Raji (cell line): ENCODE results near the gene MAP7.

Experiments
- POLR2A ChIP-seq: IDR thresholded peaks from 2 replicates; pipeline ENCODE4 v1.6.1; 2011; ENCODE audit warnings: low read depth, low read length, control low read depth; ENCODE audit not compliant: insufficient read depth

MAP7 gene

GRCh38 chr6:136550330-136551071 is at the start of gene MAP7:
MAP7 (minus strand) TSS chr6:136550422; CDS start chr6:136550408, 14 bp downstream.
- no peak for TF ChIP-seq POLR2A

- TF ChIP-seq POLR2A, result no peak
Observed at GRCh38 chr6:136599329-136600011, 49.2 kb upstream of the MAP7 start.

- no peak for TF ChIP-seq POLR2A
Observed at GRCh38 chr6:136598048-136598447, 47.8 kb upstream of the MAP7 start.

GRCh38 chr6:136594671-136595070 is 44.4 kb upstream of the MAP7 start:
- TF ChIP-seq POLR2A, result no peak

- TF ChIP-seq POLR2A, result no peak
Observed at GRCh38 chr6:136593748-136594490, 43.7 kb upstream of the MAP7 start.

- no peak for TF ChIP-seq POLR2A
Observed at GRCh38 chr6:136592930-136593673, 42.9 kb upstream of the MAP7 start.

- no peak for TF ChIP-seq POLR2A
Observed at GRCh38 chr6:136591617-136592016, 41.4 kb upstream of the MAP7 start.

- TF ChIP-seq POLR2A, result no peak
Observed at GRCh38 chr6:136587527-136587926, 37.3 kb upstream of the MAP7 start.

- TF ChIP-seq POLR2A, result no peak
Observed at GRCh38 chr6:136586295-136586694, 36.1 kb upstream of the MAP7 start.

GRCh38 chr6:136582711-136583471 is 32.7 kb upstream of the MAP7 start:
- no peak for TF ChIP-seq POLR2A

- no peak for TF ChIP-seq POLR2A
Observed at GRCh38 chr6:136579800-136580199, 29.6 kb upstream of the MAP7 start.

GRCh38 chr6:136576821-136577220 is 26.6 kb upstream of the MAP7 start:
- TF ChIP-seq POLR2A, result no peak

GRCh38 chr6:136571496-136571895 is 21.3 kb upstream of the MAP7 start:
- no peak for TF ChIP-seq POLR2A

GRCh38 chr6:136571065-136571464 is 20.8 kb upstream of the MAP7 start:
- no peak for TF ChIP-seq POLR2A
